ENCODE results near the gene DLGAP4.

The DLGAP4 gene

DNA sequence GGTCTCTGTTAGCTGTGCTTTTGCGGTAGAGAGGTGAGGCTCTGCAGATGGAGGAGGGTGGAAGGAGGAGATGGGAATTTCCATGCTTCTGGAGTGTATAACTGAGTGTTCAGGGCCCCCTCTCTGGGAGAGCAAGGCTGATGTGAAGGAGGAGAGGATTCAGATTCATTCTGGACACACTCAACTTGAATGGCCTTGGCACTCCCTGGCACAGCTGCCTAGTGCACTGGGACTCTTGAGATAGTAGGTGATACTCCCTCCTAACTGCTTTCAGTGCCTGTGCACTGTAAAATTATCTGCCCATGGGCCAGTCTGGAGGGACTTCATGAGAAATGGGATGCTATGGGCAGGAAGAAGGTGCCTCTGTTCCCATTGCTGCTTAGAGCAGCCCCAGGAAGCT is 180.9 kb downstream of the DLGAP4 start:
- Histone ChIP-seq H3K4me1 (ENCODE audit: control insufficient read depth, insufficient read depth, low read length) (peaks cover 3% of the 10 kb centered on the region; the same call in 1 of the 2 replicates), H3K4me3 (ENCODE audit: low read depth, low read length) (no peak overlapping the region), H3K27ac (ENCODE audit: low read depth, low read length) (no peak overlapping the region), H3K36me3 (ENCODE audit: control insufficient read depth, insufficient read depth, low read length) (no peaks in the 10 kb centered on the region), H3K27me3 (ENCODE audit: control insufficient read depth, insufficient read depth, low read length) (no peaks in the 10 kb centered on the region), H3K9me3 (ENCODE audit: control insufficient read depth, insufficient read depth, low read length) (no peaks in the 10 kb centered on the region), H3K9ac (ENCODE audit: low read depth, low read length) (no peak overlapping the region)

- Histone ChIP-seq H3K9me3 (ENCODE audit: control insufficient read depth, insufficient read depth, low read length) (no peaks in the 10 kb centered on the region), H3K9ac (ENCODE audit: low read depth, low read length) (no peak overlapping the region), H3K4me1 (ENCODE audit: control insufficient read depth, insufficient read depth, low read length) (peaks cover 7% of the 10 kb centered on the region; the same call in 1 of the 2 replicates), H3K36me3 (ENCODE audit: control insufficient read depth, insufficient read depth, low read length) (peaks cover 5% of the 10 kb centered on the region; the same call in 1 of the 2 replicates), H3K27ac (ENCODE audit: low read depth, low read length) (no peak overlapping the region), H3K4me3 (ENCODE audit: low read depth, low read length) (no peak overlapping the region), H3K27me3 (ENCODE audit: control insufficient read depth, insufficient read depth, low read length) (no peaks in the 10 kb centered on the region)
These were observed 184.1 kb downstream of the DLGAP4 start for GRCh38 chr20:36490191-36490590.

DNA sequence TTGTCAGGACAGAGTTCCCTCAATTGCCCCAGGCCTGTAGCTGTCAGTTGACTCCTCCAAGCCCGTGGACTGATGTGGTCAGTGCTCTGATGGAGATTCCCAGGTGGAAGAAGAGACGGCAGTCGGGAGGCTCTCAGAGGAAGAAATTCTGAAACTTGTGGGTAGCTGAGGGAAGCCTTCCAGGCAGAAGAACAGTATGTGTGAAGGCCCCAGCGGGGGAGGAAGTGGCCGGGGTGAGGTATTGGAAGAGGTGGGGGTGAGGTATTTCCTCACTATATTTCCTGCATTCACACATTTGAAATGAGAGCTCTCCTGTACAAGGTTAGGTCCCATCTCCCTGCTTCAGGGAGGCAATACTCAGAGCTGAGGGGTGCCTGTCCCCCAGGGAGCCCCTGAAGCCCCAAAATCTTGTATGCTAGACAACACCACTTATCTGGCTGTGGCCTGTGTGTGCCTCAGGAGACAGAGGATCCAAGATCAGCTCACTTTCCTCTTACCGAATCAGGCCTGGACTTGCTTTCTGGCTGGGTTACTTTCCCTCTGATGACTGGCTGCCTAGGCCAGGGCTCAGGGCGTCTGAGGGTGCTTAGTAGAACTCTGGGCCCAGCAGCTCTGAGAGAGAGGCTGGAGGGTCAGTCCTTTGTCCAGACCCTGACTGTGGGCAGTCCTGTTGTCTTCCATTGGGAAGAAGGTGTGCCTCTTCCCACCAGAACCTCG is 185.9 kb downstream of the DLGAP4 start:
- Histone ChIP-seq H3K36me3 (ENCODE audit: control insufficient read depth, insufficient read depth, low read length) (peaks cover 14% of the 10 kb centered on the region), H3K27me3 (ENCODE audit: control insufficient read depth, insufficient read depth, low read length) (no peaks in the 10 kb centered on the region), H3K27ac (ENCODE audit: low read depth, low read length) (no peak overlapping the region), H3K9me3 (ENCODE audit: control insufficient read depth, insufficient read depth, low read length) (no peaks in the 10 kb centered on the region), H3K9ac (ENCODE audit: low read depth, low read length) (no peak overlapping the region), H3K4me3 (ENCODE audit: low read depth, low read length) (no peak overlapping the region), H3K4me1 (ENCODE audit: control insufficient read depth, insufficient read depth, low read length) (peaks cover 7% of the 10 kb centered on the region; the same call in 1 of the 2 replicates)

DNA sequence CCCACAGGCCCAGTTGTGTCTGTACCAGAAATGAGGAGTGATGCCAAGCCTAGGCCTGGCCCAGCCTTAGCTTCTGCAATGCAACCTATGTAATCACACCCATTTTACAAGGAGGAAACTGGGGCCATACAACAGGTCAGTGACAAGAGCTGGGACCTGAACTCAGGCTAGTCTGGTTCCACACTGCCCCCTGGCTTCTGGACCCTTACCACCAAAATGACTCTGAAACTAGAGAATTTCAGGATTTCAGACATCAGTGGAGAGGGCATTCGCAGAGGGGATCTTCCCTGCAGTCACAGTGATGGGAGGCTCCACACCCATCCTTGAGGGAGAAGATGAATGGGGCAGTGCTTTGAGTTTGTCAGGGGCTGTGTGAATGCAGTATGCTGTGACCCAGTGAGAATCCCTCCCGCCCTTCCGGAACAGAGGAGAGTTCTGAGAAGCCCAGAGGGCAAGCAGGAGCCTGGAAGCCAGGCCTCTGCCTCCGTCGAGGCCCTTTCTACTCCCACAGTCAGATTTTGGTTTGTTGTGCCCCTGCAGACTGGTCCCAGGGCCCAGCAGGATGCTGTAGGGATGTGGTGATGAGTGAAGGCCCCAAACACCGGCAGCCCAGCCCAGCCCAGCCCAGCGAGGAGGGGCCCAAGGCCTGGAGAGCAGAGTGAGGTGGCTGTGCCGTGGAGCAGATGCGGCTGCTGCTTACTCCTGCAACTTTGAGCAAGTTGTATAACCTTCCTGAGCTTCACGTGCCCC is 187.1 kb downstream of the DLGAP4 start:
- H3K4me3 ChIP-seq (ENCODE audit: low read depth, low read length), result no peak overlapping the region
- no peaks in the 10 kb centered on the region for H3K27me3 ChIP-seq (ENCODE audit: control insufficient read depth, insufficient read depth, low read length)
- H3K27ac ChIP-seq (ENCODE audit: low read depth, low read length), result no peak overlapping the region
- H3K4me1 ChIP-seq (ENCODE audit: control insufficient read depth, insufficient read depth, low read length), result peaks cover 7% of the 10 kb centered on the region; the same call in 1 of the 2 replicates
- H3K9me3 ChIP-seq (ENCODE audit: control insufficient read depth, insufficient read depth, low read length), result no peaks in the 10 kb centered on the region
- H3K9ac ChIP-seq (ENCODE audit: low read depth, low read length), result no peak overlapping the region
- peaks cover 26% of the 10 kb centered on the region for H3K36me3 ChIP-seq (ENCODE audit: control insufficient read depth, insufficient read depth, low read length)

GRCh38 chr20:36493801-36494114 is 187.6 kb downstream of the DLGAP4 start:
- Histone ChIP-seq H3K4me1 (ENCODE audit: control insufficient read depth, insufficient read depth, low read length) (peaks cover 7% of the 10 kb centered on the region; the same call in 1 of the 2 replicates), H3K36me3 (ENCODE audit: control insufficient read depth, insufficient read depth, low read length) (peaks cover 31% of the 10 kb centered on the region), H3K27ac (ENCODE audit: low read depth, low read length) (no peak overlapping the region), H3K27me3 (ENCODE audit: control insufficient read depth, insufficient read depth, low read length) (no peaks in the 10 kb centered on the region), H3K9me3 (ENCODE audit: control insufficient read depth, insufficient read depth, low read length) (no peaks in the 10 kb centered on the region), H3K4me3 (ENCODE audit: low read depth, low read length) (no peak overlapping the region), H3K9ac (ENCODE audit: low read depth, low read length) (no peak overlapping the region)

GRCh38 chr20:36496707-36497669 is 190.8 kb downstream of the DLGAP4 start:
- Histone ChIP-seq H3K27ac (ENCODE audit: low read depth, low read length) (no peak overlapping the region), H3K9me3 (ENCODE audit: control insufficient read depth, insufficient read depth, low read length) (no peaks in the 10 kb centered on the region), H3K9ac (ENCODE audit: low read depth, low read length) (no peak overlapping the region), H3K36me3 (ENCODE audit: control insufficient read depth, insufficient read depth, low read length) (peaks cover 60% of the 10 kb centered on the region), H3K4me1 (ENCODE audit: control insufficient read depth, insufficient read depth, low read length) (peaks cover 5% of the 10 kb centered on the region; the same call in 1 of the 2 replicates), H3K27me3 (ENCODE audit: control insufficient read depth, insufficient read depth, low read length) (no peaks in the 10 kb centered on the region), H3K4me3 (ENCODE audit: low read depth, low read length) (no peak overlapping the region)

- H3K27ac ChIP-seq (ENCODE audit: low read depth, low read length), result no peak overlapping the region
- peaks cover 61% of the 10 kb centered on the region for H3K36me3 ChIP-seq (ENCODE audit: control insufficient read depth, insufficient read depth, low read length)
- no peaks in the 10 kb centered on the region for H3K27me3 ChIP-seq (ENCODE audit: control insufficient read depth, insufficient read depth, low read length)
- H3K9ac ChIP-seq (ENCODE audit: low read depth, low read length), result no peak overlapping the region
- H3K4me3 ChIP-seq (ENCODE audit: low read depth, low read length), result no peak overlapping the region
- no peaks in the 10 kb centered on the region for H3K4me1 ChIP-seq (ENCODE audit: control insufficient read depth, insufficient read depth, low read length)
- H3K9me3 ChIP-seq (ENCODE audit: control insufficient read depth, insufficient read depth, low read length), result no peaks in the 10 kb centered on the region
These were observed 191.7 kb downstream of the DLGAP4 start for GRCh38 chr20:36497856-36498255.

GRCh38 chr20:36498386-36499179 is 192.4 kb downstream of the DLGAP4 start:
- H3K9me3 ChIP-seq (ENCODE audit: control insufficient read depth, insufficient read depth, low read length), result no peaks in the 10 kb centered on the region
- H3K27ac ChIP-seq (ENCODE audit: low read depth, low read length), result no peak overlapping the region
- H3K27me3 ChIP-seq (ENCODE audit: control insufficient read depth, insufficient read depth, low read length), result no peaks in the 10 kb centered on the region
- H3K36me3 ChIP-seq (ENCODE audit: control insufficient read depth, insufficient read depth, low read length), result peaks cover 66% of the 10 kb centered on the region
- H3K4me3 ChIP-seq (ENCODE audit: low read depth, low read length), result no peak overlapping the region
- no peaks in the 10 kb centered on the region for H3K4me1 ChIP-seq (ENCODE audit: control insufficient read depth, insufficient read depth, low read length)
- H3K9ac ChIP-seq (ENCODE audit: low read depth, low read length), result no peak overlapping the region

DNA sequence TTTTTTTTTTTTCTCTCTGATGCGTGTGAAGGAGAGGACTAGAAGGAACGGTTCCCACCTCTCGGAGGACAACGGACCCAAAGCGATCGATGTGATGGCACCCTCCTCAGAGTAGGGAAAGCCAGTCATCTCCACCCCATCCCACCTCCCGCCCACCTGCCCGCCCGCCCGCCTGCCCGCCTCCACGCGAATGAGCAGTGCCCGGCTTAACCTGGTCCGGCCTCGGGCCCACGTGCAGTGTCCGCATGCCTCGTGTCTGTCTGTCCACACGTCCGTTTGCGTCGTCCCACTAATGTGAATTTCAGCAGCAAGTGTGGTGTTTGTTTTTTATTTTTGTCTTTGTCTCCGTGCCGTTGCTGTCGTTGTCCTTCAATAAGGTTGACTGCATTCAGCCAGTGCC is 193.1 kb downstream of the DLGAP4 start:
- H3K9me3 ChIP-seq (ENCODE audit: control insufficient read depth, insufficient read depth, low read length), result no peaks in the 10 kb centered on the region
- no peaks in the 10 kb centered on the region for H3K4me1 ChIP-seq (ENCODE audit: control insufficient read depth, insufficient read depth, low read length)
- H3K27ac ChIP-seq (ENCODE audit: low read depth, low read length), result no peak overlapping the region
- H3K27me3 ChIP-seq (ENCODE audit: control insufficient read depth, insufficient read depth, low read length), result no peaks in the 10 kb centered on the region
- H3K4me3 ChIP-seq (ENCODE audit: low read depth, low read length), result no peak overlapping the region
- peaks cover 67% of the 10 kb centered on the region for H3K36me3 ChIP-seq (ENCODE audit: control insufficient read depth, insufficient read depth, low read length)
- no peak overlapping the region for H3K9ac ChIP-seq (ENCODE audit: low read depth, low read length)

Data from HUES48 (cell line).